Suppressor macrophage treated with lipopolysaccharide for 4 hours (primary cell): ENCODE data around the gene SETD1A.

Experiments used
- DNase-seq: peaks from one replicate; pipeline ENCODE4 v3.0.0-alpha.2; 2020

The SETD1A gene

DNA sequence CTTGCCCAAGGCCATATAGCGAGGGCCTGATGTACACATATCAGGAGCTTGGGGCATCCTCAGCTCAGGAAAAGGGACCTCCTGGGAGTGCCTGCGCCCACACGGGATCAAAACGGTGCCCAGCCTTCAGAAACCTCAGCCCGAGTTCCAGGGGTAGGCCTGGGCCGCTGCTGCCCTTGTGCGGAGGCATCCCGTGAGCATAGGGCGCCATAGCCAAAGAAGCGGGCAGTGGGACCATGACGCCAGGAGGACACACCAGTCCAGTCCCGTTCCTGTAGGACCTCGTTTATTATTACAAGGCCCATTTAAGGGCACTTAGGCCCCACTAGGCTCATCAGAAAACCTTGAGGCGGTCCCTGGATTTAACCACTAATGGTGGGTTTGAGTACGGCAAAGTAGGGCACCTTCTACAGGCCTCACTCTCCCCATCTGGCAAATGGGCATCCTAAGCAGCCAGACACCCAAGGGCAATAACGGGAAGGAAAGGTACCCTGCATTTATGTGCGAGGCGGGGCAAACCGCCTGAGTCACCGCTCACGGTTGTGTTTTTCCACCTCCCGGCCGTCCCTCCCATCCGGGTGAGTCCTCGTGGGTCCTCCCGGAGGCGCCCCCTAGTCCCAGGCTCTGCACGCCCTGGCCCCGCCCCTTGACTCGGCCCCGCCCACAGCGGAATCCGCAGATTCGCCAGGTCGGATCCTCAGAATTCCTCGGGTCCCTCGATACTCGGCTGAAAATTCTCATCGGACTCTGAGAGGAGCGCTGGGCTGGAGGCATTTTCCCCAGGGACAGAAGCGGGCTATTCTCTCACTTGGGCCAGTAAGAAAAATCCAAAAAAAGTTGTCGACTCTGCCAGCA lies 726 bp upstream of the SETD1A start:
- peak; percentile 85 for DNase-seq

DNA sequence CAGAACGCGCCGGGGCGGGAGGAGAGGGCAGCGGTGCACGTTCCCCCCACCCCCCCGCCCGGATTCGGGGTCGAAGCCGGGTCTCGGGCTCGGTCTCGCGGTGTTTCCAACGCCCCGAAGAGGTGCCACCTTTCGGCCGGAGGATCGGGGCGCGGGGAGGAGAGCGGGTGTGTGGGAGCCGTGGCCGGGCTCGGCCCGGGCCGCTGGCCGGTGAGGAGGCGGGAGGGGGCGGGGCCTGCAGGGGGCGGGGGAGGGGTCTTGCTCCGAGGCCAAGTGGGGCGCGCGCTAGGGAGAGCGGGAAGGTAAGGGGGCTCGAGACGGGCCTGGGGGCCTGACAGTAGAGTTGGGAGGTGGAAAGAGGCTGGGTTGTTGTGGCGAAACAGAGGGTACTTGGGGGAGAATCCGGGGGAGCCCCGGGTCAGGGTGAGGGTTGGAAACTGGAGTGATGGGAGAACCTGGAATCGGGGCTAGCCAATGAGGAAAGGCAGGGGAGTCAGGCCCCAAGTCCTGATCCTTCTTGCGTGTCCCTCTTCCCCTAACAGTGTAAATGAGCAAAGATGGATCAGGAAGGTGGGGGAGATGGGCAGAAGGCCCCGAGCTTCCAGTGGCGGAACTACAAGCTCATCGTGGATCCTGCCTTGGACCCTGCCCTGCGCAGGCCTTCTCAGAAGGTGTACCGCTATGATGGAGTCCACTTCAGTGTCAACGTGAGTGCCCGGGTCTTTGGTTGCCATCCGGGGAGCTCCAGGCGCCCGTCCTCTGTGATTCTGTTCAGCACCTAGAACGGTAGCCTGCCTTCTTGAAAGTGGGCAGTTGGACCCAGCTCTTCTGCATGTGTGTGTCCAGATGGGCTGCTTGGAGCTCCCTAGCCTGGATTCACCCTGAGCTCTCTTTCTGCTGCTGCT lies 873 bp downstream of the SETD1A start:
- peak; percentile 51 for DNase-seq

DNA sequence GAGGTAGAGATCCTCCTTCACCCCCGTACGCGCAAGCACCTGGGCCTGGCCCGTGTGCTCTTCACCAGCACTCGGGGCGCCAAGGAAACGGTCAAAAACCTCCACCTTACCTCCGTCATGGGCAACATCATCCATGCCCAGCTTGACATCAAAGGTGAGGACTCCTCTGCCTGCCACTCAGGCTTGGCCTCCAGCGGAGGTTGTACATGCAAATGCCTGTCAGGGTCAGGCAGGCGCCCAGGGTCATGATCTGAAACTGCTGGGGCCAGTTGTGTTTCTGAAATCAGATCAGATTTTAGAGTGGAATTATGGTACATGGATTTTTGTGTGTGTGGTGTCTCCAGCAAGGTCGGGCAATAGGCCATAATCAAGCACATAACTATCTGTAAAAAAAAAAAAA lies 3.8 kb downstream of the SETD1A start:
- DNase-seq, result no peak

DNA sequence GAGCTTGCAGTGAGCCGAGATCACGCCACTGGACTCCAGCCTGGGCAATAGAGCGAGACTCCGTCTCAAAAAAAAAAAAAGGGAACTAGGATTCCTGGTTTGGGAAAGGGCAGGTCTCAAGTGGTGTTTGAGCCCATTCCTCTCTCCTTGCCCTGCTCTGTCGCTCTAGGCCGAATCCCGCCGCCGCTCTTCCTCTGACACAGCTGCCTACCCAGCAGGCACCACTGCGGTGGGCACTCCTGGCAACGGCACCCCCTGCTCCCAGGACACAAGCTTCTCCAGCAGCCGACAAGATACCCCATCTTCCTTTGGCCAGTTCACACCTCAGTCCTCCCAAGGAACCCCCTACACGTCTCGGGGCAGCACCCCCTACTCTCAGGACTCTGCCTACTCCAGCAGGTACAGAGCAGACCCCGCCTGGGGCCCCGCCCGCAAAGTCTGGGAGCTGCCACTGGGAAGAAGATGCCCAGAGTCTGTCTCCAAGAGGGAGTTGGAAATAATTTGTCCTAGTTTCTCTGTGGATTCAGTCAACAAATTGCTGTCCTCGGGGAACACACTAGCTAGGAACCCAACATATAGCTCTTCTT lies 6.5 kb downstream of the SETD1A start:
- no peak for DNase-seq

DNA sequence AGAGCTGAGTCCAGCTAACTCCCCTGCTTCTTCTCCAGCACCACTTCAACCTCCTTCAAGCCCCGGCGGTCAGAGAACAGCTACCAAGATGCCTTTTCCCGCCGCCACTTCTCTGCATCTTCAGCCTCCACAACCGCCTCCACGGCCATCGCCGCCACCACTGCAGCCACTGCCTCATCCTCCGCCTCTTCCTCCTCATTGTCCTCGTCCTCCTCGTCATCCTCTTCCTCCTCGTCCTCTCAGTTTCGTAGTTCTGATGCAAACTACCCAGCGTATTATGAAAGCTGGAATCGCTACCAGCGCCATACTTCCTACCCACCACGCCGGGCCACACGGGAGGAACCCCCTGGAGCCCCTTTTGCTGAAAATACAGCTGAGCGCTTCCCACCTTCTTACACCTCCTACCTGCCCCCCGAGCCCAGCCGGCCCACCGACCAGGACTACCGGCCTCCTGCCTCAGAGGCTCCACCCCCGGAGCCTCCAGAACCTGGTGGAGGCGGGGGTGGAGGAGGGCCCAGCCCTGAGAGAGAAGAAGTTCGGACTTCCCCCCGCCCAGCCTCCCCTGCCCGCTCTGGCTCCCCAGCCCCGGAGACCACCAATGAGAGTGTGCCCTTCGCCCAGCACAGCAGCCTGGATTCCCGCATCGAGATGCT lies 7.1 kb downstream of the SETD1A start:
- DNase-seq, result no peak

DNA sequence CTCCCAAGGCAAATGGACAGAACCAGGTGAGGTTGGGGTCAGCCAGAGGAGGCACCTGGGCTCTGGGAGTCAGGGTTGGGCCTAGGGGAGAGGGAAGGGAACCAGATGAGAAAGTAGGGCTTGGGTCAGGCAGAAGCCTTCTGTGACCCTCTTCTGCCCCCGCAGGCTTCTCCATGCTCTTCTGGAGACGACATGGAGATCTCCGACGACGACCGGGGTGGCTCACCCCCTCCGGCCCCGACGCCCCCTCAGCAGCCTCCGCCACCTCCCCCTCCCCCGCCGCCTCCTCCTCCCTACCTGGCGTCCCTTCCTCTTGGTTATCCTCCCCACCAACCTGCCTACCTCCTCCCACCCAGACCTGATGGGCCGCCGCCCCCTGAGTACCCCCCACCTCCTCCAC lies 7.9 kb downstream of the SETD1A start:
- no peak for DNase-seq

DNA sequence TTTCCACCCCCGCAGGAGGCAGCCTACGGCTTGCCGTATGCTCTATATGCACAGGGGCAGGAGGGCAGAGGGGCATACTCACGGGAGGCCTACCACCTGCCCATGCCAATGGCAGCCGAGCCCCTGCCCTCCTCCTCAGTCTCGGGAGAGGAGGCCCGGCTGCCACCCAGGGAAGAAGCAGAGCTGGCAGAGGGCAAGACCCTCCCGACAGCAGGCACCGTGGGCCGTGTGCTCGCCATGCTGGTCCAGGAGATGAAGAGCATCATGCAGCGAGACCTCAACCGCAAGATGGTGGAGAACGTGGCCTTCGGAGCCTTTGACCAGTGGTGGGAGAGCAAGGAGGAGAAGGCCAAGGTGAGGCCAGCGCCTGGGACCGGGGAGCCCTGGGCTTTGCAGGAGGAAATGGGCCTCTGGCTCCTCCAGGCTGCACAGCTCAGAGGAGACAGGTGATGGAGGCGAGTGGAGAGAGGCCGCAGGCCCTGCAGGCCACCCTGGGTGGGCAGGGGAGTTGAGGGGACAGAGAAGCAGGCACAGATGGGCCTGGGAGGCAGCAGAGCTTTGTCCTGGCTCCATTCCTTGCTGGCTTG lies 8.6 kb downstream of the SETD1A start:
- DNase-seq, result no peak

DNA sequence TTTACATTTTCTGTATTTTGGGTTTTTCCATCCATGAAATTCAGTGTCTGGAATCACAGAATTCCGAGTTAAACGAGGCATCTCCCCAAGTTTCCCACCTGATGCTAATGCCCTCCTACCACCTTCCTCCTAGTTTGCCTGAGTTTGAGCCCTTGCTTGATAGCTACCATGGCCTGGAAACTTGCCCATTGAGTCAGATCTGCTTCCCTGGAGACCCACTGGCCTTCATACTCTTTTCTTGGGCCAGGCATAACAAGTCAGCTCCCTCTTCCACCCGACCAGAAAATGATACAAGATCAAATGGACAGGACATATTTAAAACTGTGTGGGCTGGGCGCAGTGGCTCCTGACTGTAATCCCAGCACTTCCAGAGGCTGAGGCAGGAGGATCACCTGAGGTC lies 10.2 kb downstream of the SETD1A start:
- DNase-seq, result no peak

DNA sequence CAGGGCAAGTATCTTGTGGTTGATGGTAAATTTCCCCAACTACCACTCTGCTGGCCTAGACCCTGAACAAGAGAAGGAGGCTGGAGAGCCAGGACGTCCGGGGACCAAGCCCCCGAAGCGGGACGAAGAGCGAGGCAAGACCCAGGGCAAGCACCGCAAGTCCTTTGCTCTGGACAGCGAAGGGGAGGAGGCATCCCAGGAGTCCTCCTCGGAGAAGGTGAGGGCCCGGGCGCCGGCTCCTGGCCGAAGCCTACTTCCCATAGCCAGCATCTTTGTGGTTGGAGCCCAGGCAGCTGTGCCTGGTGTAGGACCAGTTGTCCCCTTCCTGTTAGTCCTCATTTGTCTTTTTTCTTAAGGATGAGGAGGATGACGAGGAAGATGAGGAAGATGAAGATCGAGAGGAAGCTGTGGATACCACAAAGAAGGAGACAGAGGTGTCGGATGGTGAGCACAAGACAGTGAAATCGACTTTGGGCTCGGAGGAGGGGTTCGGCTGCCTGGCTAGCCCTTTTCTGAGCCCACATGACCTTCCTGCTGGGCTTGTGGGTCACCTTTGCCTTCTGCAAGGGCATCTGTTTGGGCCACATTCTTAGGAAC lies 11.8 kb downstream of the SETD1A start:
- no peak for DNase-seq

DNA sequence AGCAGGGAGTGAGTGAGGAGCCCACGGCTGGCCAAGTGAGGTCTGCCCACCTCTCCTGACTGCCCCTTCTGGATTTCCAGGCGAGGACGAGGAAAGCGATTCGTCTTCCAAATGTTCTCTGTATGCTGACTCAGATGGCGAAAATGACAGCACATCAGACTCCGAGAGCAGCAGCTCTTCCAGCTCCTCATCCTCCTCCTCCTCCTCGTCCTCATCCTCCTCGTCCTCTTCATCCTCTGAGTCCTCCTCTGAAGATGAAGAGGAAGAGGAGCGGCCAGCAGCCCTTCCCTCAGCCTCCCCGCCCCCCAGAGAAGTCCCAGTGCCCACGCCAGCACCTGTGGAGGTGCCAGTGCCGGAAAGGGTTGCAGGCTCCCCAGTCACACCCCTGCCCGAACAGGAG lies 13.7 kb downstream of the SETD1A start:
- no peak for DNase-seq

DNA sequence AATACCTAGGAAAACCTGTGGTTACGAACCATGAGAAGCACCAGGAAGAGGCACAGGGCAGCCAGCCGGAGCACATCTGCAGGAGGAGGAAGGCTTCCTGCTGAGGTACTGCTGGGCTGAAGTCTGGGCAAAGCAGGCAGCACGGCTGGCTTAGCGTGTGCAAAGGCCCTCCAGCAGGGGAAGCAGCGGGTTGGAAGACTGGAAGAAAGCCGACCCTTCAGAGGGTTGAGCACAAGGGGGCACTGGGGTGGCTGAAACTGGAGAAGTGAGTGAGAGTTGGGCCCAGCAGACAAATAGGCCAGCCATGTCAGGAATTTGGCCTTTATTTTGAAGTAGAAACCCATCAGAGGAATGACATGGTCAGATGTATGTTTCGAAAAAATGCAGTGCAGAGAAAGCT lies 15.3 kb downstream of the SETD1A start:
- DNase-seq, result no peak

DNA sequence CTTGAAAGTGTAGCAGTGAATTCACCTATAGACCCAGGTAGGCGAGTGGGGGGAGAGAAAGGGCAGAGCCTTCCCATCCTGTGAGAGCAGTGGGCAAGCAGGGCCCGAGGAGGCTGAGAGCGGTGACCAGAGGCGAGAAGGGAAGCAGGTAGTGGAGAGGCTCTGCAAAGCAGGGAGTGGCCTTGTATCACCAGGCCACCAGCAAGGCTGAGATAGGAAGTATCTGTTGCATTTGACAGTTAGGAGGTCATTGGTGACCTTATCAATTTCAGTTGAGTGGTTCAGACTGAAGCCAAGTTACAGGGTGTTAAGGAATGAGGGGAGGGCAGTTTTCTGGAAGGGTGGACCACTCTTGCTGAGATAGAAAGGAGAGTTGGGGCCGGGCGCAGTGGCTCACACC lies 16.8 kb downstream of the SETD1A start:
- DNase-seq, result no peak

DNA sequence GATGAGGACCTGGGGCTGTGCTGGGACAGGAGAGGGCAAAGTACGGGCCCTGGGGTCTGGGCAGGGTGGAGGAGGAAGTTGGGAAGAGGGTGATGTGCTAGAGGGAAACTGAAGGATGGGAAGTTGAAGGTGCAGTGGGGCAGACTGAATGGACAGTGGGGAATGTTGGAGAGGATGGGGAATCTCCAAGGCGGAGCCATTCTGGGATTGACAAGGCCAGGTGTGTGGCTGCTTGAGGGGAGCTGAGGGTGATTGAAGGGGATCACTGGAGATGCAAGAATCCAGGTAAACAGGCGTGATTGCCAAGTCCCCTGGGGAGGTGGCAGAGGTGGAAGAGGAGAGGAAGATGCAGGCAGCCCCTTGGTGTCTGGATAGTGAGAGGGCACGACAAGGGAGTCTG lies 18.9 kb downstream of the SETD1A start:
- DNase-seq, result no peak

DNA sequence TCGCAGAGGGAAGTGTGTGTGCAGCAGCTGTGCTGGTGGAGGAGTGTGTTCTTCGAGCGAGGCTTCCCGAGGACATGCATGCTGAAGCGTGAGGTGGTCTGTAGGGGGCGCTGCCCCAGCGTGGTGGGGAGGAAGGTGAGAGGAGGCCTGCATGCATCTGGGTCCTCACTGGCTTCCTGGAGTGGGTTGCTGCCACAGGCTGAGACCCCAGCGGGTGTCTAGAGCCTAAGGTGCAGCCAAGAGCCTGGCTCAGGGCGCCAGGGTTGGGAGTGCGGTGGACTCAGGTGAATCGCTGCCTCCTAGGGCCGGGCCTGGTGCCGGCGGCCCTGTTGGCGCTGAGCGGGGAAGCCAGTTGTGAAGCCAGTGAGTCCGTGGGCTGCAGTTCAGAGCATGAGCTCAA lies 19.9 kb downstream of the SETD1A start:
- DNase-seq, result no peak

DNA sequence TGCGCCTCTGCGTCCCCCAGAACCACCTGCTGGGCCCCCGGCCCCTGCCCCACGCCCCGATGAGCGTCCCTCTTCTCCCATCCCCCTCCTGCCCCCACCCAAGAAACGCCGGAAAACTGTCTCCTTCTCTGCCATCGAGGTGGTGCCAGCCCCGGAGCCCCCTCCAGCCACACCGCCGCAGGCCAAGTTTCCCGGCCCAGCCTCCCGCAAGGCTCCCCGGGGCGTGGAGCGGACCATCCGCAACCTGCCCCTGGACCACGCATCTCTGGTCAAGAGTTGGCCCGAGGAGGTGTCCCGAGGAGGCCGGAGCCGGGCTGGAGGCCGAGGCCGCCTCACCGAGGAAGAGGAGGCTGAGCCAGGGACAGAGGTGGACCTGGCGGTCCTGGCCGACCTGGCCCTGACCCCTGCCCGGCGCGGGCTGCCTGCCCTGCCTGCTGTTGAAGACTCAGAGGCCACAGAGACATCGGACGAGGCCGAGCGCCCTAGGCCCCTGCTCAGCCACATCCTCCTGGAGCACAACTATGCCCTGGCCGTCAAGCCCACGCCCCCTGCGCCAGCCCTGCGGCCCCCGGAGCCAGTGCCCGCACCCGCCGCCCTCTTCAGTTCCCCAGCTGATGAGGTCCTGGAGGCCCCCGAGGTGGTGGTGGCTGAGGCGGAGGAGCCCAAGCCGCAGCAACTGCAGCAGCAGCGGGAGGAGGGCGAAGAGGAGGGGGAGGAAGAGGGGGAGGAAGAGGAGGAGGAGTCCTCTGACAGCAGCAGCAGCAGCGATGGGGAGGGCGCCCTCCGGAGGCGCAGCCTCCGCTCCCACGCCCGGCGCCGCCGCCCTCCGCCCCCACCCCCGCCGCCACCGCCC lies 21.8 kb downstream of the SETD1A start:
- no peak for DNase-seq

DNA sequence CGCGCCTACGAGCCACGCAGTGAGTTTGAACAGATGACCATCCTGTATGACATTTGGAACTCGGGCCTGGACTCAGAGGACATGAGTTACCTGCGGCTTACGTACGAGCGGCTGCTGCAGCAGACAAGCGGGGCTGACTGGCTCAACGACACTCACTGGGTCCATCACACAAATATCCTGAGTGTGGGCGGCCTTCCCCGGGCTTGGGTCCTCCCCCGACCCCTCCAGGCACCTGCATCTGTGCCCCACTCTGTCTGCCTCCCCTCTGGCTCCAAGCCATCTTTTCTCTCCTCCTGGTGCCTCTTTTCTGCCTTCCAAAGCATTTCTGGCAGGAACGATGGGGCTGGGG lies 22.4 kb downstream of the SETD1A start:
- DNase-seq, result no peak

DNA sequence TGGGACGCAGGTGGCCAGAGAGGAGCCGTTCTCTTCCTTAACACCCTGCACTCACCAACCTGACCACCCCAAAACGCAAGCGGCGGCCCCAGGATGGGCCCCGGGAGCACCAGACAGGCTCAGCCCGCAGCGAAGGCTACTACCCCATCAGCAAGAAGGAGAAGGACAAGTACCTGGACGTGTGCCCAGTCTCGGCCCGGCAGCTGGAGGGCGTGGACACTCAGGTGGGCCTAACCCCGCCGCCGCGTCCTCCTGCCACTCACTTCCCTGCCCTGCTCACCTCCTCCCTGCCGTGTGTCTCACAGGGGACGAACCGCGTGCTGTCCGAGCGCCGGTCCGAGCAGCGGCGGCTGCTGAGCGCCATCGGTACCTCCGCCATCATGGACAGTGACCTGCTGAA lies 22.9 kb downstream of the SETD1A start:
- no peak for DNase-seq

DNA sequence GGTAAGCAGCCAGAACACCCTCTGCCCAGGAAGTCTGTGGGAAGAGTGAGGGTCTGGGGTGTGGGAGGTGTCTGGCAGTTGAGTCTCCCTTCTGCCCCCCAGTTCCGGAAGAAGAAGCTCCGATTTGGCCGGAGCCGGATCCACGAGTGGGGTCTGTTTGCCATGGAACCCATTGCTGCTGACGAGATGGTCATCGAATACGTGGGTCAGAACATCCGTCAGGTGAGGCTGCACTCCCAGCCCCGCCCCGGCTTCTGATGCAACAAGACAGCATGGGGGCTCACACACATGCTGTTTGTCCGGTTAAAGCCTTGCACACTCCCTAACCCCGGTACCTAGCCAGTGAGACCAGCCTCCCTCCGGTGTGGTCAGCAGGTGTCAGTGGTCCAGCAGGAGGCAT lies 23.4 kb downstream of the SETD1A start:
- no peak for DNase-seq

DNA sequence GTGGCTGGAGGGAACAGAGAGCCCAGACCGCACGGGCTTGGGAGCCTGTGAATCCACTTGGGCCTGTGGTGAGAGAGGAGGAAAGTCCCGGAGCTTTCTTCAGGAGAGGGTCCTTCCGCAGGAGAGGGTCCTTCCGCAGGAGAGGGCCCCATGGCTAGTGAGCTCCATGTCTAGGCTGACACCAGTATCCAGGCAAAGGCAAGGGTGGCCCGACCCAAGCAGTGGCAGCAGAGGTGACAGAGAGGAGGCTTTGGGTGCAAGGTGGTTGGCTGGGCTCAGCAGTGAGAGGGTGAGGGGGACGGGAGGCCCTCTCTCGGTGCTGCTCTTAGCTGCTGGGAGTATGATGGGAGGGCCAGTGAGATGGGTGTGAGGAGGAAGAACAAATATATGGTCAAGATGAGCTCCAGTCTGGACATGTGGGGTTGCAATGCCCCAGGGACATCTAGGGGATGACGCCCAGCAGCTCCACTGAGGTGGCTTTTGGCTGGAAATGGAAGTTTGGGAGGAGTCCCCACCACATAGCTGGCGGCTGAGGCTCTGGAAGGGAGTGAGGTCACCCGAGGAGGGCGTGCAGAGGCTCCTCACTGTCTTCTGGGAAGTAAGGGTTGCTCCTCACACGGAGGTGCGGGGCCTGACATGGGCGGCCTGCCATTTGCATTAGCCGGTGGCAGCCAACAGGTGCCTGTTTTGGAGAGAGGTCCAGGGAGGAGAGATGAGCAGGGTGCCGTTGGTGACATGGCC lies 25.2 kb downstream of the SETD1A start:
- no peak for DNase-seq

DNA sequence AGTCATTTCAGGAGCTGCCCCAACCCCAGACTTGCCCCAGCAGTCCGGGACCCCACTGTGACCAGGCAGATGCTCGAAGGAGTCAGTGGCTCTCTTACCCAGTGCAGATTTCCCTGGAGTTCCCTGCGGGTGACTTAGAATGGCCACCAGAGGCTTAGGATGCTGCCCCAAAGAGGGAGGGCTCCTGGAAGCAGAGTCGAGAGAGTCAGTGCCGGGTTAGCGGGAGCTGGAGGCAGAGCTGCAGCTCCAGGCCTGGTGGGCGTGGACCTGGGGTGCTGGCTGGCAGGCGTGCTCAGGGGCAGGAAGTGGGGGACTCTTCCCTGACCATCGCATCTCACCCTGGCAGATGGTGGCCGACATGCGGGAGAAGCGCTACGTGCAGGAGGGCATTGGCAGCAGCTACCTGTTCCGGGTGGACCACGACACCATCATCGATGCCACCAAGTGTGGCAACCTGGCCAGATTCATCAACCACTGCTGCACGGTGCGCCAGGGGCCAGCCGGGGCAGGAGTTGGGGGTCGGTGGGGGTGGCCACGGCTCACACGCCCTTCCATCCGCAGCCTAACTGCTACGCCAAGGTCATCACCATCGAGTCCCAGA lies 25.8 kb downstream of the SETD1A start:
- no peak for DNase-seq
